Measurements from ENCODE around the gene L1CAM. TPM values are rescaled to one million over a fixed set of nuclear protein-coding genes. Genes with fewer than 3 reads are reported as not detected.
A peak's percentile ranks its signal among the peaks of the same experiment; 100 is the strongest.

The L1CAM gene
- total RNA-seq, 1 donor from 2014 or later, result 0.13 TPM

- no peak for DNase-seq (ENCODE audit: low read depth in 2 of 2)
These were observed 18.3 kb upstream of the L1CAM start, which contains the start of gene AVPR2 for GRCh38 chrX:153903991-153904957. Gene AVPR2, plus strand, starts transcription at chrX:153904673. Its CDS starts 473 bp downstream, at chrX:153905146.

DNA sequence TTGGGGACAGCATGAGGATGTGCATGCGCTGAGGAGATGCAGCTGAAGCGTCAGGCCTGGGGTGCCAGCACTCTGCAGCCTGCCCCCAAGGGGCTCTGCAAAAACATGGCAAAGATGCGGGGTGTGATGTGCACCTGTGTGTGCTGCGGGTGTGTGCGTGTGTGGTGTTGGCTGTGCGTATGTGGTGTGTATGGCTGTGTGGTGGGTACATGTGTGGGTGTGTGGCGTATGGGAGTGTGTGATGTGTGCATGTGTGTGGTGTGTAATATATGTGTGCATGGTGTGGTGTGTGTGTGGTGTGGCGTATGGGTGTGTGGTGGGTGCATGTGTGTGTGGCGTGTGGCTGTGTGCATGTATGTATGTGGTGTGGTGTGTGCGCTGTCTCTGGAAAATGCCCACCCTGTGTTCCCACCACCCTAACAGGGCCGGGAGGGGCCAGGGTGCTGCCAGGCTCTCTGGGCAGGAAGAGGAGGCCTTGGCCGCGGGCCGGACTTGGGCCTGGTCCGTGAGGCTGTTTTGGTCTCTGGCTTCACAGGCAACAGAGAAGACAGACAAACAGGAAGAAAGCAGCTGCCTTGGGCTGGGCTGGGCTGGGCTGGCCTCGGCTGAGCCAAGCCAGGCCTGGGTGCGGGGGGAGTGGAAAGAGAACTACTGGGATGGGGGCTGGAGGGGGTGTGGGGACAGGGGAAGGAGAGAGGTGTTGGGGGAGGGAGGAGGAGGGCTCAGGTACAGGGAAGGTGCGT is 17.4 kb upstream of the L1CAM start:
- DNase-seq (ENCODE audit: low read depth in 2 of 2), result no peak

DNA sequence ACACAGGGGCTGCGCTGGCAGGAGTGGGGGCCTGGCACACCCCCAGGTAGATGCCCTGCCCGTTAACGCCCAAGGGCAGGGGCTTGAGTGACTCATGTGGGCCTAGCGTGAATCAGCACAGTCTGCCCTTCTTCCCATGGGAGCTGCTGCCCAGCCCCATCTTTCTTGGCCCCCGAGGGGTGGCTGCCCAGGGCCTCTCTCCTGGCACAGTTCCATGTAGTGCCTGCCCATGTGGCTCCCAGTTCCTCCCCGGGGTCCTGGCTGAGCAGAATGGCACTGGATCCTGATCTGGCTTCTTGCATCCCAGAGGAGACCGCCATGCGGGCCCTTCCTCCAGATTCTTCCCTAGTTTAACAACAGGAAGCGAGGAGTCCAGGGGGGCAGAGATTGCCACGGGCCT is 16.4 kb upstream of the L1CAM start:
- DNase-seq (ENCODE audit: low read depth in 2 of 2), result no peak

- no peak for DNase-seq (ENCODE audit: low read depth in 2 of 2)
These were observed 15.8 kb upstream of the L1CAM start for GRCh38 chrX:153901753-153902140.

- DNase-seq (ENCODE audit: low read depth in 2 of 2), result peak in 1 of 2 donors; percentile 25
These were observed 15.1 kb upstream of the L1CAM start for GRCh38 chrX:153900831-153901752.

DNA sequence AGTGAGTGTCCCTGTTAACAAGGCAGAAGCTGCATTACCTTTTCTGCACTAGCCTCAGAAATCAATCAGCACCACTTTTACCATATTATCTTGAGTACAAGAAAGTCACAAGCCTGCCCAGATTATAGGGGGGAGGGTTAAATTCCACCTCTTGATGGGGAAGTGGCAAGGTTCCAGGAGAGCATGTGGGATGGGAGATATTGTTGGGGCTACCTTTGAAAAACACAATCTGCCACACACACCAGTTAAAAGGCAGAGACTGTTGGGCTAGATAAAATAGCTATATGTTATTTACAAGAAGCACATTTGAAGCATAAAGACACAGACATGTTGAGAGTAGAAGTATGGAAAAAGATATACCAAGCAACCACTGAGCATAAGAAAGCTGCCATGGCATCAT is 11.9 kb upstream of the L1CAM start:
- no peak for DNase-seq (ENCODE audit: low read depth in 2 of 2)

GRCh38 chrX:153889123-153889522 is 3.1 kb upstream of the L1CAM start:
- DNase-seq (ENCODE audit: low read depth in 2 of 2), result no peak

- DNase-seq (ENCODE audit: low read depth in 2 of 2), result no peak
These were observed 2.4 kb upstream of the L1CAM start for GRCh38 chrX:153888344-153888743.

- no peak for DNase-seq (ENCODE audit: low read depth in 2 of 2)
These were observed 1.4 kb upstream of the L1CAM start for GRCh38 chrX:153887385-153887784.

DNA sequence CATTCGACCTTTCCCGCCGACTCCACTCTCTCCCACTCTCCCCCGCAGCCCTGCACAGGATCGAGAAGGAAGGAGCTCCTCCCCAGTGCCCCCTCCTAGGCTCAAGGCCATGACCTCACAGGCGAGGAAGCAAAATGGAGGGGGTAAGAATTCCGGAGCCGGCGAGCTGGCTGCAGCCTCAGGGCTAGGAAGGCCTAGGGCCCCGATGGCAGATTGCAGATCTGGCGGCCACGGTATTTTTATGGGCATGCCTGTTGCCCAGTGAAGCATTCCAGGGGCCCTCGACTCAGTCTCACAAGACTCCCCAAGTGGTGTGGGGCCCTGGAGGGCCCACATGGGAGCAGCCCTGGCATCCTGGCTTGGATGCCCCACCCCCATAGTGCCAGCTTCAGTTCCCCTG is 942 bp upstream of the L1CAM start:
- DNase-seq (ENCODE audit: low read depth in 2 of 2), result no peak

GRCh38 chrX:153885208-153885787 is 675 bp downstream of the L1CAM start:
- DNase-seq (ENCODE audit: low read depth in 2 of 2), result no peak

GRCh38 chrX:153884590-153884989 is 1.4 kb downstream of the L1CAM start:
- no peak for DNase-seq (ENCODE audit: low read depth in 2 of 2)

DNA sequence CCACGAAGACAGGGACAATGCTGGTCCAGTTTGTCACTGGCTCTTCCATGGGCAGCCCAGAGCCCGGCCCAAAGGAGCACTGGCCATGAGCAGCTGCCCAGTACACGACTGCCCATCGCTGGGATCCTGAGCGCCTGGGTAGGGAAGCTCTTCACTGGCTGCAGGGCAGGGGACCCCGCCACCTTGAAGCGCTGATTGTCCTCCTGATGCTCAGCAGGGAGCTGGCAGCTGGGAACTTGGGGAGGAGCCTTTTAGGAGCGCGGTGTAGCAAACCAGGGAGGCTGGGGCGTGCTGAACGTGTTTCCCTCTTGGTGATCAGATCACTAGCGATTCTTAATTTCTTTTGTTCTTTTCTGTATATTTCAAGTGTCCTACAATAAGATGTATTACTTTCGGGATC is 1.8 kb downstream of the L1CAM start:
- DNase-seq (ENCODE audit: low read depth in 2 of 2), result no peak

DNA sequence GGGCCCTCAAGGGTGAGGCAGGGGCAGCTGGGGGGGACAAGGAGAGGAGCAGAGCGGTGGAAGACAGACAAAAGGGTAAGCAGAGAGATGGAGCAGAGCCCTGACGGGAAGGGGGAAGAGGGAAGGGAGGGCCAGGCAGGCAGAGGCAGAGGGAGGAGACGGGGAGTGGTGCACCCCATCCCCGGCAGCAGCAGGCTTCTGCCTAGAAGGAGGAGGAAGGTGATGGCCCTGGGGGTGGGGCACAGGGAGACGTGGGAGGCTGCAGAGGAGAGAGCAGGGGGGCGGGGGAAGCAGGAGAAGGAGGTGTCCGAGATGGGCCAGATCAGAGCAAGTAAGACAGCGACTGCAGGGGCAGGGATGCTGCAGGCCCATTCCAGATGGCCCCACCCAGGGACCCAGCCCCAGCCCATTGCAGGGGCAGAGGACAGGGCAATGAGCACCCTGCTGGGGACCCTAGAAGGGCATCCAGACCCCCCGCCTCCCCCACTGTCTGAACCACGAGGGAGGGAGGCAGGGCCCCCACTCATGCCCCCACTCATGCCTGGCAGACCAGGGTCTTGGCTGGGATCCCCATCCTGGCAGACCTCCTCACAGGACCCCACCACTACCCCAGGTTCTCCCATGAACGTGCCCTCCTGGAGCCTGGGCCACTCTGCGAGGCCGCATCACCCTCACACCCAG is 2.7 kb downstream of the L1CAM start:
- DNase-seq (ENCODE audit: low read depth in 2 of 2), result no peak

DNA sequence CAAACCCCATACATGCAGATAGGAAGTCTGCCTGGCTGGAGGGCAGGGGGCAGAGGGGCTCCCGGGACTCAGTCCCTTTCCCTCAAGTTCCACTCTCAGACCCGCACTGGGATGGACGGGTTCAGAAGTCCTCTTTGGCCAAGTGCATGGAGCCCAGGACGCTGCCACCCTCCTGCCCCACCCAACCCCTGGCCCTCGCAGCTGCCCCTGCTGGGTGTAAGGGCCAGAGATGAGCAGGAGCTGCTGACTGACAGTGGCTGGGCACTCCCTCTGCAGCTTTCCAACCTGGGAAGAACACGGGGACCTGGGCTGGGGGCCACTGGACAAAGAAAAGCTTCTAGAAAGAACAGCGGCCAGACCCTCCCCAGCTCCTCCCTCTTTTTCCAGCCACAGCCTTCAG is 3.4 kb downstream of the L1CAM start:
- DNase-seq (ENCODE audit: low read depth in 2 of 2), result no peak

- DNase-seq (ENCODE audit: low read depth in 2 of 2), result no peak
These were observed 3.9 kb downstream of the L1CAM start for GRCh38 chrX:153882086-153882498.

GRCh38 chrX:153881281-153881680 is 4.7 kb downstream of the L1CAM start:
- no peak for DNase-seq (ENCODE audit: low read depth in 2 of 2)

DNA sequence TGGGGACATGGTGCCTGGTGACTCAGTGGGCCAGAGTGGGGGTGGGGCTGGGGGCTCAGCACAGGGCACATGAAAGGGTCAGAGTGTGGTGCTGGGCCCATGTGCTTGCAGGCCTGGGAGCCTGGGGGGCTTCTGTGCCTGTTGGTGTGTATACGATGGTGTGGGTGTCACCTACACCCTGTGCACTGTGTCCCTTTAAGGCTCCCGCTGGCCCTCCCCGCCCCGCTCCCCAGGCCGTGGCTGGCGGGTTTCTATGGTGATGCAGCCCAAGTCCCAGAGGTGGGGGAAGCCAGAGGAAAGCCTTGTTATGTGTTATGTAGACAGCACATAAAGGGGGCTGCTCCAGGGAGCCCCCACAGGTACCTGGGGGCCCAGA is 5.5 kb downstream of the L1CAM start:
- no peak for DNase-seq (ENCODE audit: low read depth in 2 of 2)

- no peak for DNase-seq (ENCODE audit: low read depth in 2 of 2)
These were observed 6.1 kb downstream of the L1CAM start for GRCh38 chrX:153879741-153880439.

All from dermis microvascular lymphatic vessel endothelial cell (primary cell).